GM23338 (cell line): ENCODE data around the gene FANCD2OS.

ENCODE experiments used
- CREB1 ChIP-seq: fragments of 250-450 bp; sonication (Bioruptor Pico); IDR thresholded peaks from 2 replicates; pipeline ENCODE4 v1.5.0; 2020; ENCODE audit warnings: low read depth, mild to moderate bottlenecking, moderate library complexity
- EZH2 ChIP-seq: fragments of 200-600 bp; sonication (generic); IDR thresholded peaks from one replicate; pipeline ENCODE4 v1.8.0; 2017; ENCODE audit warnings: antibody characterized with exemption, mild to moderate bottlenecking, low read depth; ENCODE audit not compliant: unreplicated experiment
- EZH2phosphoT487 ChIP-seq: fragments of 200-600 bp; sonication (generic); IDR thresholded peaks from one replicate; pipeline ENCODE4 v1.8.1; 2018; ENCODE audit warnings: antibody characterized with exemption; ENCODE audit not compliant: unreplicated experiment
- JUNB ChIP-seq: IDR thresholded peaks from one replicate; pipeline ENCODE4 v1.6.1; 2016; ENCODE audit warnings: antibody characterized with exemption; ENCODE audit not compliant: unreplicated experiment
- NANOG ChIP-seq: IDR thresholded peaks from 2 replicates; pipeline ENCODE4 v1.6.1; 2016; ENCODE audit warnings: antibody characterized with exemption, borderline replicate concordance
- POLR2AphosphoS5 ChIP-seq: IDR thresholded peaks from 2 replicates; pipeline ENCODE4 v1.6.1; 2016; ENCODE audit warnings: antibody characterized with exemption, low read depth
- STAT1 ChIP-seq: IDR thresholded peaks from one replicate; pipeline ENCODE4 v1.6.1; 2016; ENCODE audit warnings: antibody characterized with exemption; ENCODE audit not compliant: unreplicated experiment
- ZNF114 ChIP-seq: fragments of 250-450 bp; sonication (Bioruptor Pico); IDR thresholded peaks from 2 replicates; pipeline ENCODE4 v1.5.0; 2020; ENCODE audit warnings: mild to moderate bottlenecking, moderate library complexity
- ZNF331 ChIP-seq: fragments of 250-450 bp; sonication (Bioruptor Pico); IDR thresholded peaks from 2 replicates; pipeline ENCODE4 v1.5.0; 2020; ENCODE audit warnings: low read depth, mild to moderate bottlenecking, moderate library complexity
- ZNF462 ChIP-seq: fragments of 250-450 bp; sonication (Bioruptor Pico); IDR thresholded peaks from 2 replicates; pipeline ENCODE4 v1.5.0; 2020; ENCODE audit warnings: mild to moderate bottlenecking, moderate library complexity
- TF ChIP-seq, protein P1 (sequence below), 2 experiments: fragments of 200-600 bp in 1 of 2; sonication (generic) in 1 of 2; conservative IDR thresholded peaks; 2 replicates each; pipeline versions ENCODE4 v1.5.1 to v1.6.1; 2016 to 2017; ENCODE audit warnings: antibody characterized with exemption in 2 of 2, low read depth in 2 of 2, mild to moderate bottlenecking in 2 of 2, moderate library complexity in 1 of 2
- TF ChIP-seq, protein P2 (sequence below): IDR thresholded peaks from one replicate; pipeline ENCODE4 v1.6.1; 2018; ENCODE audit warnings: antibody characterized with exemption; ENCODE audit not compliant: unreplicated experiment

GRCh38 chr3:10137178-10137577 is 29.1 kb upstream of the FANCD2OS start:
- TF ChIP-seq, protein P1, sequence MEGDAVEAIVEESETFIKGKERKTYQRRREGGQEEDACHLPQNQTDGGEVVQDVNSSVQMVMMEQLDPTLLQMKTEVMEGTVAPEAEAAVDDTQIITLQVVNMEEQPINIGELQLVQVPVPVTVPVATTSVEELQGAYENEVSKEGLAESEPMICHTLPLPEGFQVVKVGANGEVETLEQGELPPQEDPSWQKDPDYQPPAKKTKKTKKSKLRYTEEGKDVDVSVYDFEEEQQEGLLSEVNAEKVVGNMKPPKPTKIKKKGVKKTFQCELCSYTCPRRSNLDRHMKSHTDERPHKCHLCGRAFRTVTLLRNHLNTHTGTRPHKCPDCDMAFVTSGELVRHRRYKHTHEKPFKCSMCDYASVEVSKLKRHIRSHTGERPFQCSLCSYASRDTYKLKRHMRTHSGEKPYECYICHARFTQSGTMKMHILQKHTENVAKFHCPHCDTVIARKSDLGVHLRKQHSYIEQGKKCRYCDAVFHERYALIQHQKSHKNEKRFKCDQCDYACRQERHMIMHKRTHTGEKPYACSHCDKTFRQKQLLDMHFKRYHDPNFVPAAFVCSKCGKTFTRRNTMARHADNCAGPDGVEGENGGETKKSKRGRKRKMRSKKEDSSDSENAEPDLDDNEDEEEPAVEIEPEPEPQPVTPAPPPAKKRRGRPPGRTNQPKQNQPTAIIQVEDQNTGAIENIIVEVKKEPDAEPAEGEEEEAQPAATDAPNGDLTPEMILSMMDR (conservative IDR thresholded peaks at IDR 0.05; ENCODE audit: low read depth in 2 of 2): no peak
- TF ChIP-seq CREB1 (no peak), EZH2phosphoT487 (no peak), EZH2 (no peak), POLR2AphosphoS5 (no peak), STAT1 (no peak), ZNF114 (no peak), ZNF331 (CRISPR knock-in tag) (no peak), JUNB (no peak), NANOG (no peak), ZNF462 (no peak)
- TF ChIP-seq, protein P2, sequence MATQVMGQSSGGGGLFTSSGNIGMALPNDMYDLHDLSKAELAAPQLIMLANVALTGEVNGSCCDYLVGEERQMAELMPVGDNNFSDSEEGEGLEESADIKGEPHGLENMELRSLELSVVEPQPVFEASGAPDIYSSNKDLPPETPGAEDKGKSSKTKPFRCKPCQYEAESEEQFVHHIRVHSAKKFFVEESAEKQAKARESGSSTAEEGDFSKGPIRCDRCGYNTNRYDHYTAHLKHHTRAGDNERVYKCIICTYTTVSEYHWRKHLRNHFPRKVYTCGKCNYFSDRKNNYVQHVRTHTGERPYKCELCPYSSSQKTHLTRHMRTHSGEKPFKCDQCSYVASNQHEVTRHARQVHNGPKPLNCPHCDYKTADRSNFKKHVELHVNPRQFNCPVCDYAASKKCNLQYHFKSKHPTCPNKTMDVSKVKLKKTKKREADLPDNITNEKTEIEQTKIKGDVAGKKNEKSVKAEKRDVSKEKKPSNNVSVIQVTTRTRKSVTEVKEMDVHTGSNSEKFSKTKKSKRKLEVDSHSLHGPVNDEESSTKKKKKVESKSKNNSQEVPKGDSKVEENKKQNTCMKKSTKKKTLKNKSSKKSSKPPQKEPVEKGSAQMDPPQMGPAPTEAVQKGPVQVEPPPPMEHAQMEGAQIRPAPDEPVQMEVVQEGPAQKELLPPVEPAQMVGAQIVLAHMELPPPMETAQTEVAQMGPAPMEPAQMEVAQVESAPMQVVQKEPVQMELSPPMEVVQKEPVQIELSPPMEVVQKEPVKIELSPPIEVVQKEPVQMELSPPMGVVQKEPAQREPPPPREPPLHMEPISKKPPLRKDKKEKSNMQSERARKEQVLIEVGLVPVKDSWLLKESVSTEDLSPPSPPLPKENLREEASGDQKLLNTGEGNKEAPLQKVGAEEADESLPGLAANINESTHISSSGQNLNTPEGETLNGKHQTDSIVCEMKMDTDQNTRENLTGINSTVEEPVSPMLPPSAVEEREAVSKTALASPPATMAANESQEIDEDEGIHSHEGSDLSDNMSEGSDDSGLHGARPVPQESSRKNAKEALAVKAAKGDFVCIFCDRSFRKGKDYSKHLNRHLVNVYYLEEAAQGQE: no peak
